ENCODE measurements around the gene SLC47A2.
"Not testable (repeated sequence)": the region's sequence is repeated elsewhere in the genome, so short reads cannot be mapped to it uniquely, and the experiment has no call there.

The SLC47A2 gene

DNA sequence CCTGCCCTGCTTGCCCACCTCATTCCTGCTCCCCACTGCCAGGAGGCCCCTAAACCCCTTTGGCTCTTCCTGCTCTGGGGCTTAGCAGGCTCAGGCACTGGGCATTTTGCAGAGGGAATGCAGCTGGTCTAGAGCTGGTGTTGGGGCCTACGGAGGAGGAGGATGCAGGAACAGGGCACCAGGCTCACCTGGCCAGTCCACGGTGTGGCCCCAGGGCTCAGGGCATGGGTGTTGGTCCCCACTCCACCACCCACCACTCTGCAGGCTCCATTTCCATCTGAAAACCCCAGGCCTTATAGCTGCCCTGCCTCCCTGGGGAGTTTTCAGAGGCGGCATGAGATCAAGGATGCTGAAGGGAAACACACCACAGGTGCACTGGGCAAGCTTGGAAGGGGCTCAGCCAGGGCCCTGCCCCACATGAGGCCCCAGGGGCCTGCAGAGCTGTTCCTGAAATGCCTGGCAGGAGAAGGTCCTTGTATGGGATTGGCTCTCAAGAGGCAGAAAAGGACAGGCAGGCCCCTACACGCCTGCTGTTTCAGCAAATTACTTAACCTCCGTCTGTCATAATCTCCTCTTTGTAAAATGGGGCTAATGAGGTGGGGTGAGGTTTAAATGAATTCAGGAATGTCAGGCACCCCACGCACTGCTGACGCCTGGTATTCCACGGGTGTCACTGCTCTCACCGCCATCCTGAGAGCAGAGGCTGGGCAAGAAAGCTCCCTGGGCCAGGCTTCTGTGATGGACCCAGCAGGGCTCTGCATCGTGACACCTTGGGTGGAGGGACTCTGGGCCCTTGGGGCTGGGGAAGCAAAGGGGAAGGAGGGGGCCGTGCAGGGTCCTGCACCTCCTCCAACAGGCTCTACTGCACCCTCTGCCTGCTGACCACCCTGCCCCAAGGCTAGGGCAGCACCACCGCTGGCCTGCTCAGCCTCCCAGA lies 9.3 kb downstream of the SLC47A2 start:
- no peak for DNase-seq (ENCODE audit: low read depth)

DNA sequence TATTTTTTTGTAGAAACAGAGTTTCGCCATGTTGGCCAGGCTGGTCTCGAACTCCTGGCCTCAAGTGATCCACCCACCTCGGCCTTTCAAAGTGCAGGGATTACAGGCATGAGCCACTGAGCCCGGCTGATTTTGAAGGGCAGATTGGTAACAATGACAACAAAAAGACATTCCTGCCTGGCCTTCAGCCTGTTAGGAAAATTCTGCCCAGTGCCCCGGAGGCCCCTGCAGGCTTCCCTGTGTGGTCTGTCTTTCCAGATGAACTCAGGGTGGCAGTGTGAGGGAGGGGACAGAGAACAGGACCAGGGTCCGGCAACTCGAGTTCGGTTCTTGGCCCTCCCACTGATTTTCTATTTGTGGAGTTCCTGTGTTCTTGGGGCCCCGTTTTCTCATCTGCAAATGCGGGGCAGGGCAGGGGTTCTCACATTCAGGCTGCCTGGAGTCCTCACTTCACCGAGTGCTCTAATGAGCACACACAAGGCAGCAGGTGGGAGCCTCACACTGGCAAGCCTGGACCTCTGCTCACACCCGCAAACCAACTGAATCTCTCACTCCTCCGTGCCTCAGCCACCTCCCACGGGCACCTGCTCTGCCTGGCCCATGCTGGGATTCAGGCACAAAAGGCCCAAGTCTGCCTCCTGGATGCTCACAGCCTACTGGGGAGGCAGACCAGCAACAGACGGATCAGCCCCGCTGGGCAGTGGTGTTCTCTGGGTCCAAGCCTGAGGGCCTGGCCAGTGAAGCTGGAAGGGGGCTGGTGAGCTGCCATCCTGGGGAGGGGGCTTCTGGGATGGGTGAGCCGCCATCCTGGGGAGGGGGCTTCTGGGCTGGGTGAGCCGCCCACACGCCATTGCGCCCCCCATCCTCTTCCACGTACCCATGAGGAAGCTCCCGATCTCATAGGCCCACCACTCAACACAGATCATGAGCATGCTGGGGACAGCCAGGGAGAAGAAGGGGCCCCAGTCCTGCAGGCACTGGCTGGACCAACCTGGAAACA lies 10.3 kb downstream of the SLC47A2 start:
- DNase-seq (ENCODE audit: low read depth): no peak

DNA sequence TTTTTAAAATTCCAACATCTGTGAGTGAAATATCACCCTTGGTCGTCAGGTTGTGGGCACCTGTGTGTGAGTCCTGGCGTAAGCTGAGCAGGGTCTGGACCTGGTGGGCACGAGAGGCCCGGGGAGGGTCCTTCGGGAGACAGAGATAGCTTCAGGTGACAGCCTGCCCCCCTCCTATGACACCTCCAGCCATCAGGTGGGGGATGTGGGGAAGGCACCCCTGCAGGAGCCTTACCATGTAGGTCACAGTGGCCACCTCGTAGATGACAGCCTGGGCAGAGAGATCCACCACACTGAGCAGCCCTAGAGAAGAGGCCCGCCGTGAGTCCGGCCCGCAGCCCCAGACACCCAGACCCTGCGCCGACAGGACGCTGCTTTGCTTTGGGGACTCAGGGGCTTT lies 11.2 kb downstream of the SLC47A2 start:
- DNase-seq (ENCODE audit: low read depth): no peak

DNA sequence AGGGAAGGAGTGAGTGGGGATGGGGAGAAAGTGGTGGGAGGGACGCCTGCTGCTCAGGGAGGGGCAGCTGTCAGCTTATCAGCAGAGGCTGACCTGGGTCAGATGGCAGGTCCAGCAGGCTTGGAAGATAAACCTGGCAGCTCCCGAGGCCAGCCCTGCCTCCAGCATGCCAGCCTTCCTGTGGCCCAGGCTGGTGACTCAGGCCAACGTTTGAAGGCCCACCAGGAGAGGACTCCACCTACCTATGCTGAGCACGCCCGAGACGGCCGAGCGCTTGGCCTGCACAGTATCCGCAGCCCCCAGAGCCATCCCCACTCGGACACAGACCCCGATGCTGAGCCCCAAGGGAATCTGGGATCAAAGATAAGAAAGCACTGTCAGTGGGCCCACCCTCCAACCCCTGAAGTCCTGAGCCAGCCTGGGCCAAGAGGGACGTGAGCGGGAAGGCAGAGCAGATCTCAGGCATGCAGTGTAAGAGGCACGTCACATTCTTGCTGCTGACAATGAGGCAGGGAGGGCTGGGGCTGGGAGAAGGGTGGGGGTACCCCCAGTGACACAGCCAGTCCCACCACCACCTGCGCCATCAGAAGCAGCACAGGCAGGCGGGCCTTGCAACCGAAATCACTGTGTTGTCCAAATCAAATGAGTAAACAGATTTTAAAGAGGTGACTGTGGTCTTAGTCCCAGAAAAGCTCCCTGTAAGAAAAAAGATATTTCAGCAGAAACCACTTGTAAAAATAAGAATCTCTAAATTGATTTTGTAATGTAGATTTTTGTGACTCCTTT lies 12.4 kb downstream of the SLC47A2 start:
- no peak for DNase-seq (ENCODE audit: low read depth)

DNA sequence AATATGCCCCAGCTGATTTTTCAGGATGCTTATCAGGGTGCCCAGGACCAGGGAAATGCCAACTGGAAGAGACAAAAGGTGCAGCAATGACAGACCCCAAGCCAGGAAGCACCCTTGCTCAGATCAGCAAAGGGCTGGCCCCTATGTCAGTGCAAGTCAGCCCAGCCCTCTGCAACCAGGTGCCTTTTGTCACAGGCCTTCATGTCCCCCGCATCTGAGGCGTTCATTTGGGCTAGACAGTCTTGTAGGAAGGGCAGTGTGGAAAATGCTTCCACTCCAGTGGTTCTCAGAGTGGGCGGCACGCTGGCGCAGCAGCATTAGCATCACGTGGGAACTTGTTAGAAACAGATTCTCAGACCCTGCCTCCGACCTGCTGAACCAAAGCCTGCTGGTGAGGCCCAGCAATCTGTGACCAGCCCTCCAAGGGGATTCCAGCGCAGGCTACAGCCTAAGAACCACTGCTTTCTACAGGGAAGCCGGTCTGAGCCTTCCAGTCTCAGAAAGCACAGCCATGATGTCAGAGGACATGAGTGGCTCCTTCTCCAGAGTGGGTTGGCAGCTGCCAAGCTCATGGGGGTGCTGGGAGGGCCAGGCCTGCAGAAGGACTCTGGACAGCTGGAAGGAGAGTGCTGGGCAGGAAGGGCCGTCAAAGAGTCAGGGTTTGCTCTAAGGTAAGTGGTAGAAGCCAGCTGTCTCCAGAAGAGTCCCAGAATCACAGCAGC lies 13.1 kb downstream of the SLC47A2 start:
- no peak for DNase-seq (ENCODE audit: low read depth)

DNA sequence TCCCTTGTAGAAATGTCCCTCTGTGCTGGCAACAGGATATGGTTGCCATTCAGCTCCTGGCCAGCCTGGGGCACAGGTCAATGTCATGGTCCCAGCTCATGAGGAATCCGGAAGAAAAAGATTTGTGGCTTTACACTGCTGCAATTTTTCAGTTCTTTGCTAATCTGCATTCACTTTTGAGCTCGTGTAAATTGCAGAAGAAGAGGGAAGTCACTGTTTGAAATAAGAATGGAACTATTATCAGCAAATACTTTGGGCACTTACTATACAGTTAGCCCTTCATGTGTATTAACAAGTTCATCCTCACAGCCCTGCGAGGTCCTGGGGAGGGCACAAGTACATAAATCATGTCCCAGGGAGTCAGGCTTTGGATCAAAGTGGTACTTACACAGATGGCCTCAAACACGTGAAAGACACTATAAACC lies 14.2 kb downstream of the SLC47A2 start:
- no peak for DNase-seq (ENCODE audit: low read depth)

DNA sequence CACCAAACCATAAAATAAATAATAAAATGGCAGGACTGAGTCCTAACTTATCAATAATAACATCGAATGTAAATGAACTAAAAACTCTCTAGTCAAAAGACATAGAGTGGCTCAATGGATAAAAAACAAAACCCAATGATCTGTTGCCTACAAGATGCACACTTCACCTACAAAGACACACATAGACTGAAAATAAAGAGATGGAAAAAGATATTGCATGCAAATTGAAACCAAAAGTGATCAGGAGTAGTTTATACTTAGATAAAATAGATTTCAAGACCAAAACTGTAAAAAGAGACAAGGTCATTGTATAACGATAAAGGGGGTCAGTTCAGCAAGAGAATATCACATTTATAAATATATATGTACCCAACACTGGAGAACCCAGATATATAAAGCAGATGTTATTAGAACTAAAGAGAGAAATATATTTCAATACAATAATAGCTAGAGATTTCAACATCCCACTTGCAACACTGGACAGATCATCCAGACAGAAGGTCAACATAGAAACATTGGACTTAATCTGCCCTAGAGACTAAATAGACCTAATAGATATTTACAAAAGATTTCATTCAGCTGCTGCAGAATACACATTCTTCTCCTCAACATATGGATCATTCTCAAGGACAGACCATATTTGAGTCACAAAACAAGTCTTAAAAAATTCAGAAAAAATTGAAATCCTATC lies 29.8 kb downstream of the SLC47A2 start:
- no peak for DNase-seq (ENCODE audit: low read depth)

DNA sequence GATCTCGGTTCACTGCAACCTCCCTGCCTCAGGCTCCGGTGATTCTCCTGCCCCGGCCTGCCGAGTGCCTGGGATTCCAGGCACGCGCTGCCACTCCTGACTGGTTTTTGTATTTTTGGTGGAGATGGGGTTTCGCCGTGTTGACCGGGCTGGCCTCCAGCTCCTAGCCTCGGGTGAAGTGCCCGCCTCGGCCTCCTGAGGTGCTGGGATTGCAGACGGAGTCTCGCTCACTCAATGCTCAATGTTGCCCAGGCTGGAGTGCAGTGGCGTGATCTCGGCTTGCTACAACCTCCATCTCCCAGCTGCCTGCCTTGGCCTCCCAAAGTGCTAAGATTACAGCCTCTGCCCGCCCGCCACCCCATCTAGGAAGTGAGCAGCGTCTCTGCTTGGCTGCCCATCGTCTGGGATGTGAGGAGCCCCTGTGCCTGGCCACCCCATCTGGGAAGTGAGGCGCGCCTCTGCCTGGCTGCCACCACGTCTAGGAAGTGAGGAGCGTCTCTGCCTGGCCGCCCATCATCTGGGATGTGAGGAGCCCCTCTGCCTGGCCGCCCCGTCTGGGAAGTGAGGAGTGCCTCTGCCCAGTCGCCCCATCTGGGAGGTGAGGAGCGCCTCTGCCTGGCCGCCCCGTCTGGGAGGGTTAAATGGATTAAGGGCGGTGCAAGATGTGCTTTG lies 31.3 kb downstream of the SLC47A2 start:
- DNase-seq (ENCODE audit: low read depth): not testable (repeated sequence)

DNA sequence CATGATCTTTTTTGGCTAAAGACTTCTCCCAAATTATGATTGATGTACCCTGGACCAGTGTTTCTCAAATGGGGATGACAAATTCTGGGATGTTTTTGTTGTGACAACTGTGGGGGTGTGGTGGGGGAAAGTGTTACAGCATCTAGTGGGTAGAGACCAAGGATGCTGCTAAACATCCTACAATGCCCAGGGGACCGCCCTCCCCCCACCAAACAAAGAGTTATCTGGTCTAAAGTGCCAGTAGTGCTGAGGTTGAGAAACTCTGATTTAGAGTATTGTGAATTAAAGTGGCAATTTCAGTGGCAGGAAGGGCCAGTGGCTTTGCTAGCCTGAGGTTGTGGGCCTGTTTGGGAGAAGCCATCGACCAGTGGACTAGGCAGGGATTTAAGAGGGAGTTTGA lies 33.3 kb downstream of the SLC47A2 start:
- no peak for DNase-seq (ENCODE audit: low read depth)

DNA sequence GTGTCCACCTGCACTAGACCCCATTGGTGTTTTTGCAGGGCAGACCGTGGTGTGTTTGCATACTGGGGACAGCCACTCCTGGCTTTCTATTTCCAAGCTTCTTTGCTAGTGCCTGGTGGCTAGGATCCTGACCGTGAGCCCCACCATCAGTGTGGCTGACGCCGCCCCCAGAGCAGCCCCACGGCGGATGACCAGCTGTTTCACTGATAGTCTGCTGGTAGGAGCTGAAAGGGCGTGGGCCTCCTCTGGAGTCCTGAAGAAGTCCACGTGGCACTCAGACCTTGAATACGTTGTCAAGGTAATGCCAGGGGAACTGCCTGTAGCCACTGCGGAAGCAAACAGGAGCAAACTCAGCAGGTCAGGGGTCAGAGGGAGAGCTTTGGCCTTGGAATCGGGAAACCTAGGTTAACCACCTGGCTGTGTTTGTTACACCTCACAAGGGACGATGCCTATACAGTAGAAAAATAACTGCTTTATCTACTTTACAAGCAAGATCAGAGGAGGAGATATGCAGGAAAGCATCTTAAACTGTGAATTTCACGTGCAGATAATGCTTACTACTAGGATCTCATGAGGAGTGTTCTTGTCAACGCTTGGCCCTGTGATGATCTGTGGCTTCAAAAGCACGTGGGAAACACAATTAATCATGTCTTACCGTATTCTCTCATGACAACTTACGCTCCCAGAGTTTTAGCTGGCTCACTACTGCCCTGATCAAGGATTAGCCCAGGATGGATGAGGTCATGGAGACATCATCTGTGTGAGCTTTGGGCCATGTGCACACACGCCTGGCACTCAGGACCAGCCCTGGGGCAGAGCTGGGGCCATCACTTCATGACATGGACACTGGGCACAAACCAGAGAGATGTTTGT lies 37.6 kb downstream of the SLC47A2 start:
- DNase-seq (ENCODE audit: low read depth): no peak

DNA sequence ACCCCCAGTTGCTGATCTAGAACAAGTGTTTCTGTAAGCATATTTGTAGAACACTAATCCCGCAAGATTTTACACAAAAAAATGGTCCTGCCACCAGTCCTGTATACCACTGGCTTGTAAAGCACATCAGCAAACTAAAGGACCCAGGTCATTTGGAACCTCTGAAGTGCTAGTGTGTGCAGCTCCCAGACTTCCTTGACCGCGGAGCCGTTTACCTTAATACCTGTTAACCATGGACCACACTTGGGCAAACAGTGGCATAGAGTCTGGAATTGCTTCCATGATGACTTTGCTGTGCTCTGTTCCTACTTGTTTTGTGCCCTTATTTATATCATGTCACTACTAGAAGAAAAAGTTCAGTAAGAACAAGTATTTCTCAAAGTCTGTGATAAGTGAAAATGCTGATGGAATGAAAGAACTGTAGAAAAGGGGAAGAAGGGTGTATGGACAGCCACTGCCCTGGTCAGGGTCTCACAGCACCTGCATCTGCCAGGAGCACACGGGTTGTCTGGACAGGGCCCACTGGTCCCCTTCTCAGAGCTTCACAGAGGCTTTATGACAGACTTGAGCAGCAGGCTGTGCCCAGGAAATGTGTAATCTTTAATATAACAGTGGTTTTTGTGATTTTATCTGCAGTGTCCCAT lies 38.5 kb downstream of the SLC47A2 start:
- DNase-seq (ENCODE audit: low read depth): no peak

DNA sequence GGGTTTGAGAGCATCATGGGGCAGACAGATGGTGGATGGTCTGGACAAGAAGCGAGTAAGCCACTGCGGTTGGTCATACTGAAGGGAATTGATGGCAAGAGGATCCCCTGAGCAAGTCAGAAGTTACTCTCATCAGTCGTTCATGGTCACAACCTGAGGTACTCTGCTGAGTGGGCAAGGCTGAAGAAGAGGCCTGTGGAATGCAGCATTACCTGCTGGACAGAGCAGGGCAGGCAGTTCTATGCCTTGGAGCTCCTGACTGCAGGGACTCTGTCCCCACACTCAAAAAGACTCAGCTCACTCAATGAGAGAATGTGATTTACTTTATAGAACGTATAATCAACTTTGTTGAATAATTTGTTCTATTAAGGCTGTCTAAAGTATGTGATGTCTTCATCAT lies 39.5 kb downstream of the SLC47A2 start:
- no peak for DNase-seq (ENCODE audit: low read depth)

DNA sequence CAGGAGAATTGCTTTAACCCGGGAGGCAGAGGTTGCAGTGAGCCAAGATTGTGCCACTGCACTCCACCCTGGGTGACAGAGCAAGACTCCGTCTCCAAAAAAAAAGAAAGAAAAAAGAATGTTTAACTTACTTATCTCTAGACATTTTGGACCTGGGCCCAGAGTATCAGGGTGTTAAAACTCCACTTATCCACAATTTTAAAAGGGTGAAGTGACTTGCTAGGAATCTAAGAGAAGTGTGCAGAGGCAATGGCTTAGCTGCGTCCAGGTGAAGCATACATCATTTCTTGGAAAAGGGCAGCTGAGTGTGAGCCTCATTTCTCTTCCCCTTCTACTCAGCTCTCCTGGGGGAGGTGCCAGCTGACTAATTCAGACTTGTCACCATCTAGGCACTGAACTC lies 42.8 kb downstream of the SLC47A2 start:
- no peak for DNase-seq (ENCODE audit: low read depth)

DNA sequence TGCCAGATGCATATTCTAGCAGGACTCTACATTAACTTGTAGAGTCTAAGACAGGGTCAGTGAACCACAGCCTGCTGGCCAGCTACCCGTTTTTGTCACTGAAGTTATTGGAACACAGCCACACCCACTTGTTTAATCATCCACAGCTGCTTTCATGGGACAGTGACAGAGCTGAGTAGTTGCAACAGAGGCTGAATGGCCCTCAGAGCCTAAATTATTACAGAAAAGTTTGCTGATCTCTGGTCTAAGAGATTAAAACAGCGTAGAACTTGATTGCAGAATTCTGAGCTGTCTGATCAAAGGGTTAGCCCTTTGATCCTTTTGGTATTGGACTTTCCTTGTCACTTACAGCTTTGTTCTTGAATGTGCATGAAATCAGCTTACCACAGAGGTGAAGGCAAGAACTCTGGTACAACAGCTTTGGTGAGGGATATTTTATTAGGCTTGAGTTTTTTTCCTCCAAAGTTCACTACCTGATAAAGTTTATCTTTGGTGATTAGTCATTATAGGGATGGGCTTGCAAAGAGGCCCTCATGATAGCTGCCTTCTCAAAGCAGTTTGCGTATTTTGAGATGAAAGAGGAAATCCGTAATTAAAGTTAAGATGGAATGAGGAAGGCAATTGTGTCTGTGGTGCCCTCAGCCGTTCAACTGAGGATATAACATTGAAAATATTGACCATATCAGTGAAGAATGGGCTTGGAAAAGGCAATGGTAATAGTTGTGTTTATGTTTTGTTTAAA lies 44.2 kb downstream of the SLC47A2 start:
- no peak for DNase-seq (ENCODE audit: low read depth)

DNA sequence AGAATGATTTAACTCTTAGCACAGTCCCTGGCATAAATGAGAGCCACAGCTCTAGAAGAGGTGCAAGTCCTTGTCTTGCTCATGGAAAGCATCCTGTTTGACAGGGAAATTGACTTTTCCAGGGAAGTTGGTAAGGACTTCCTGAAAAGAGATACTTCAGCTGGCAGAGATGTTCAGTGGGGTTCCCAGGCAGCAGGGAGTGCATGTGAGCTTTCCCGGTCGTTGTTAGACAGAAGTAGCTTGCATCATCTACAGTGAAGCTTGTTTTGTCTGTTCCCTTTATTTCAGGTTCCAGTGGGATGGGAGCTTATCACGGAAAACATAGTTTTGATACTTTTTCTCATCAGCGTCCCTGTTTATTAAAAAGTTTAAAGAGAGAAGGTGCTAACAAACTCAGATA lies 45.0 kb downstream of the SLC47A2 start:
- DNase-seq (ENCODE audit: low read depth): no peak

DNA sequence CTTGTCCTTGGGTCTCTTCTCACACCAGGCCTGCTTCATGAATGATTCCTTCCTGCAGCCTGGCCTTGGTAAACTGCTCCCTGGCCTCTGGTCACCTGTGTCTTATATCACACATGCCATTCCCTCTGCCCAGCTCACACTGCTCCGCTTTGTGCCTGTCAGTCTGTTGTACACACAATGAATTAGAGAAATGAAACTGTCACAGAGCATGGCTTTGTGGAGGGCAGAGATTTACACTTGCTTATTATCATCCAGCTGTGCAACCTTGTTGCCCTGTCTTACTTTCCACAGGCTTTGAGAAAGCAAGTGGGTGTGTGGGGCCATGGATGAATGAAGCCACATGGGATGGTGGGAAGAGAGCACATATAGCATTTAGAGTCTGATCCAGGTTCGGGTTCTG lies 45.5 kb downstream of the SLC47A2 start:
- no peak for DNase-seq (ENCODE audit: low read depth)

DNA sequence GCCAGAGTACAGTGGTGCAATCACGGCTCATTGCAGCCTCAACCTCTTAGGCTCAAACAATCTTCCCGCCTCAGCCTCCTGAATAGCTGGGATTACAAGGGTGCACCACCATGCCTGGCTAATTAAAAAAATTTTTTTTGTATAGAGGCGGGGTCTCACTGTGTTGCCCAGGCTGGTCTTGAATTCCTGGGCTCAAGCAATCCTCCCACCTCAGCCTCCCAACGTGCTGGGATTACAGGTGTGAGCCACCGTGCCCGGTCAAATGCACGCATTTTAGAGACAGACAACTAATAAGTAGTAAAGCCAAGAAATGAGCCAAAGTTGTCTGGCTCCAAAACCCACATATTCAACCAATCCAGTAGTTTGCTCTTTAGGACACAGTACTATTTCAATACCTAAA lies 46.7 kb downstream of the SLC47A2 start:
- not testable (repeated sequence) for DNase-seq (ENCODE audit: low read depth)

DNA sequence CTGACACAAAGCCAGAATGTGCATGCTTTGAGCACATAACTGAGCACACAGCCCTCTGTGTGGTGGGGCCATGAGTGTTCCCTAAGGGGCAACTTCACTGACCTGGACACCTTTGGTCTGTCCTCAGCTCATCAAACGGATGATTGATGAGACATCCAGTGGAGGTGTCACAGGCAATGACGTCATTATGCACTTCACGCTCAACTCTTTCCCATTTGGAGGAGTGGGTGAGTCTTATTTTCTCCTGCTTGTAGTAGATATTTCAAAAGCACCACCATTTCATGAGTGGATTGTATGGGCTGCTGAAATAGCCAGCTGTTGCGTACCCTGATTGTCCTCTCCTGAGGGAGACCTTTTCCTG lies 51.6 kb downstream of the SLC47A2 start:
- no peak for DNase-seq (ENCODE audit: low read depth)
